GM19099 (cell line): Measurements from ENCODE around the gene PTGS1.

ENCODE experiments used
- POLR2A ChIP-seq: IDR thresholded peaks from 3 replicates; pipeline ENCODE4 v1.6.1; 2011; ENCODE audit warnings: low read depth; ENCODE audit not compliant: insufficient read length; ENCODE audit errors: extremely low read depth

Gene PTGS1

GRCh38 chr9:122382901-122383850 lies 12.4 kb downstream of the PTGS1 start:
- no peak for TF ChIP-seq POLR2A

- TF ChIP-seq POLR2A, result no peak
Observed at GRCh38 chr9:122383992-122384461, 13.2 kb downstream of the PTGS1 start.

- no peak for TF ChIP-seq POLR2A
Observed at GRCh38 chr9:122386311-122386872, 15.6 kb downstream of the PTGS1 start.

- no peak for TF ChIP-seq POLR2A
Observed at GRCh38 chr9:122387536-122387935, 16.7 kb downstream of the PTGS1 start.

GRCh38 chr9:122389195-122389594 lies 18.4 kb downstream of the PTGS1 start:
- no peak for TF ChIP-seq POLR2A

- TF ChIP-seq POLR2A, result no peak
Observed at GRCh38 chr9:122389799-122390481, 19.1 kb downstream of the PTGS1 start.

- TF ChIP-seq POLR2A, result no peak
Observed at GRCh38 chr9:122392284-122392683, 21.5 kb downstream of the PTGS1 start.

- TF ChIP-seq POLR2A, result no peak
Observed at GRCh38 chr9:122392714-122393113, 21.9 kb downstream of the PTGS1 start.

- no peak for TF ChIP-seq POLR2A
Observed at GRCh38 chr9:122393284-122393983, 22.6 kb downstream of the PTGS1 start.

- no peak for TF ChIP-seq POLR2A
Observed at GRCh38 chr9:122394265-122395125, 23.7 kb downstream of the PTGS1 start.

- no peak for TF ChIP-seq POLR2A
Observed at GRCh38 chr9:122396614-122397148, 25.9 kb downstream of the PTGS1 start.

- TF ChIP-seq POLR2A, result no peak
Observed at GRCh38 chr9:122397749-122398148, 26.9 kb downstream of the PTGS1 start.

- TF ChIP-seq POLR2A, result no peak
Observed at GRCh38 chr9:122398371-122398924, 27.6 kb downstream of the PTGS1 start.
